ENCODE data around the gene ARL6IP1. TPM values are rescaled to one million over a fixed set of nuclear protein-coding genes. Genes with fewer than 3 reads are reported as not detected.

ARL6IP1 gene
- polyA plus RNA-seq, 1 of the 3 experiments (the other 2 are of a cell fraction), result 95.8 TPM

DNA sequence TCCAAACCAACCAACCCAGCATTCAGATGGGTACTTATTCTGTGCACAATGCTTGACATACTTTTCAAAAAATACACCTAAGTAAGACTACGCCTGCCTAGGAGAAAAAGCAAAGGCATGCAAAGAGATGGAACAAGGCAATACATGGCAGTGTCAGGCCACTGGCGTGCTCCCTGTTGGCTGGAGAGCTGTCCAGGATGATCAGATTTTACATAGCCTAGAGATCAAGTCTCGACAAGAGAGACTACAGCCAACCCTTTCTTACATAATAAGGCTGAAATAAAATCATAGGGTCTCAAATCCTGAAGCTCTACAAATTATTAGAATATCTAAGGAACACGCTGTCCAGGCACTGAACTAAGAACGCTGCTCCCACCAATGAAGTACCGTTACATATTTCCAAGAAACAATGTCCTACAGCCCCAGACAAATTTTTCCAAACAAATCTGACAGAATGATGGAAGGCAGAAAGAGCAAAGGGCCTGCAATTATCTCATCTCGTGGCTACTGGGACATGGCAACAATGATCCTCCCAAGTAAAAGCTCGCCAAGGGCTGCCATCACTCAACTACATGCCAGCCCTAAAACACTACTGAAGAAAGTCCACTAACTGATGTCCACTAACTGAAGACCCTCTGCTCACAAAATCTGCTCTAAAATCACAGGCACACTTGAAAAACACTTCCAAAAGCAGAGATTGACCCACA lies 16.3 kb downstream of the ARL6IP1 start (continued):
- TF ChIP-seq, protein P1, sequence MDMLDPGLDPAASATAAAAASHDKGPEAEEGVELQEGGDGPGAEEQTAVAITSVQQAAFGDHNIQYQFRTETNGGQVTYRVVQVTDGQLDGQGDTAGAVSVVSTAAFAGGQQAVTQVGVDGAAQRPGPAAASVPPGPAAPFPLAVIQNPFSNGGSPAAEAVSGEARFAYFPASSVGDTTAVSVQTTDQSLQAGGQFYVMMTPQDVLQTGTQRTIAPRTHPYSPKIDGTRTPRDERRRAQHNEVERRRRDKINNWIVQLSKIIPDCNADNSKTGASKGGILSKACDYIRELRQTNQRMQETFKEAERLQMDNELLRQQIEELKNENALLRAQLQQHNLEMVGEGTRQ (IDR thresholded peaks at IDR 0.05; ENCODE audit: borderline replicate concordance, low read depth, low read length), result no peak
- TF ChIP-seq SIN3A (IDR thresholded peaks at IDR 0.05; ENCODE audit: borderline replicate concordance, low read depth, low read length), result no peak
- TF ChIP-seq, protein P2, sequence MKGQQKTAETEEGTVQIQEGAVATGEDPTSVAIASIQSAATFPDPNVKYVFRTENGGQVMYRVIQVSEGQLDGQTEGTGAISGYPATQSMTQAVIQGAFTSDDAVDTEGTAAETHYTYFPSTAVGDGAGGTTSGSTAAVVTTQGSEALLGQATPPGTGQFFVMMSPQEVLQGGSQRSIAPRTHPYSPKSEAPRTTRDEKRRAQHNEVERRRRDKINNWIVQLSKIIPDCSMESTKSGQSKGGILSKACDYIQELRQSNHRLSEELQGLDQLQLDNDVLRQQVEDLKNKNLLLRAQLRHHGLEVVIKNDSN (IDR thresholded peaks at IDR 0.05; ENCODE audit: borderline replicate concordance, low read depth), result no peak

DNA sequence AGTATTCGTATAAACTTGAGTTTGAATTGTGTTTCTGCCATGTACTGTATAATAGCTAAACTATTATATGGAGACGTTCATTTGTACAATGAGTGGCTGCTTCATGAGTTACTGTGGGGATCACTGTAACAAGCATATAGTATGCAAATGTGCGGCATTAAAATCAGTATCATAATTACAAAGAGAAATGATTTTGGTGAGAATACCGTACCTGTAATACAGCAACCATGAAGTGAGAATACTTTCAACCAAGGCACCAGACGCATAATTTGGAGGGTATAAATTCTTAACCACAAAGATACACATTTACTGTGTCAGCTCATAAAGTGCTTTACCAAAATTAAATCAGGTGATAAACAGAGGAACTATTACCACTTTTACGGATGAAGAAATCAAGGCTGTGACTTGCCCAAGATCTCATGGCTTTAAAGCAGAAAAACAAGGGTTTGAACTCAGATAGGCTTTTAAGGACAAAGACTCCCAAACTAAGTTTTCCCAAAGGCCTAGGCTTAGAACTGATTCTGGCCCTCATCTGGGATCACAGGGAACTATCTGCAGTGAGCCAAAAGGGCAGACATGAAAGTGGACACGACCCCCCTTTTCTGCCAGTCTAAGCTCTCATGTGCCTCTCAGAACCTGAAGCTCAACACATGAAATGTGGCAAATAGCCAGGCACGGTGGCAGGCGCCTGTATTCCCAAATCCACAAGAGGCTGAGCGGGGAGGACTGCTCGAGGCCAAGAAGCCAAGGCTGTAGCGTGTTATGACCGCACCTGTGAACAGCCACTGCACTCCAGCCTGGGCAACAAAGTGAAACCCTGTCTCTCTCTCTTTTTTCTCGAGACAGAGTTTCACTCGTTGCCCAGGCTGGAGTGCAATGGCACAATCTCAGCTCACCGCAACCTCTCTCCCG lies 17.7 kb downstream of the ARL6IP1 start:
- H3K4me2 ChIP-seq, result no peak overlapping the region
- no peak overlapping the region for H3K27ac ChIP-seq (ENCODE audit: low read depth in 2 of 2, low read length in 1 of 2)
- no peak for DNase-seq
- no peaks in the 10 kb centered on the region for H3K27me3 ChIP-seq (ENCODE audit: insufficient read depth)
- TF ChIP-seq, protein P3, sequence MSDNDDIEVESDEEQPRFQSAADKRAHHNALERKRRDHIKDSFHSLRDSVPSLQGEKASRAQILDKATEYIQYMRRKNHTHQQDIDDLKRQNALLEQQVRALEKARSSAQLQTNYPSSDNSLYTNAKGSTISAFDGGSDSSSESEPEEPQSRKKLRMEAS (IDR thresholded peaks at IDR 0.05; ENCODE audit: low read depth), result no peak
- TF ChIP-seq POLR2AphosphoS5 (IDR thresholded peaks at IDR 0.05; ENCODE audit: low read depth, low read length) (no peak), EZH2phosphoT487 (IDR thresholded peaks at IDR 0.05; ENCODE audit: borderline replicate concordance, low read depth) (no peak), CHD2 (IDR thresholded peaks at IDR 0.05; ENCODE audit: low read length, partially characterized antibody) (no peak), MXI1 (IDR thresholded peaks at IDR 0.05; ENCODE audit: low read depth, low read length) (no peak), GATA2 (CRISPR knock-in tag; IDR thresholded peaks at IDR 0.05) (no peak), ELF1 (IDR thresholded peaks at IDR 0.05) (no peak)
- TF ChIP-seq, protein P4, sequence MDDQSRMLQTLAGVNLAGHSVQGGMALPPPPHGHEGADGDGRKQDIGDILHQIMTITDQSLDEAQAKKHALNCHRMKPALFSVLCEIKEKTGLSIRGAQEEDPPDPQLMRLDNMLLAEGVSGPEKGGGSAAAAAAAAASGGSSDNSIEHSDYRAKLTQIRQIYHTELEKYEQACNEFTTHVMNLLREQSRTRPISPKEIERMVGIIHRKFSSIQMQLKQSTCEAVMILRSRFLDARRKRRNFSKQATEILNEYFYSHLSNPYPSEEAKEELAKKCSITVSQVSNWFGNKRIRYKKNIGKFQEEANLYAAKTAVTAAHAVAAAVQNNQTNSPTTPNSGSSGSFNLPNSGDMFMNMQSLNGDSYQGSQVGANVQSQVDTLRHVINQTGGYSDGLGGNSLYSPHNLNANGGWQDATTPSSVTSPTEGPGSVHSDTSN (IDR thresholded peaks at IDR 0.05), result no peak
- H3K9ac ChIP-seq, result no peak overlapping the region
- peaks cover 54 to 62% of the 10 kb centered on the region in 2 experiments for H3K36me3 ChIP-seq (replicated peaks in 1 of 2; ENCODE audit: control insufficient read depth in 1 of 2, insufficient read depth in 2 of 2, low read length in 1 of 2)
- peaks cover 65% of the 10 kb centered on the region for H3K79me2 ChIP-seq (ENCODE audit: insufficient read depth)
- CTCF ChIA-PET, result interaction anchor here (0.7 to 1.0 kb wide), 2 partner anchors 18 to 181 kb away, joined by 3 read pairs; no protein-coding TSS in a partner anchor
- H3F3A ChIP-seq (replicated peaks; ENCODE audit: insufficient read depth), result peaks cover 27% of the 10 kb centered on the region
- no peak overlapping the region for H3K4me3 ChIP-seq (ENCODE audit: low read depth in 2 of 2, low read length in 1 of 2)
- 90% methylated on average over 16 of the region's 17 CpGs for WGBS (ENCODE audit: low lambda C conversion rate)
- no peaks in the 10 kb centered on the region for H3K9me2 ChIP-seq
- peaks cover 70% of the 10 kb centered on the region for H4K20me1 ChIP-seq (ENCODE audit: insufficient read depth)
- POLR2A ChIA-PET, result interaction anchor here (0.6 kb wide), 1 partner anchor 324 kb away, joined by 3 read pairs; no protein-coding TSS in a partner anchor
- H2AFZ ChIP-seq (ENCODE audit: low read depth), result no peak overlapping the region
- H3K9me3 ChIP-seq, result no peaks in the 10 kb centered on the region
- H3K4me1 ChIP-seq (ENCODE audit: control insufficient read depth in 1 of 2, insufficient read depth in 2 of 2, low read depth in 1 of 2, low read length in 1 of 2), result peaks cover 16 to 17% of the 10 kb centered on the region in 2 experiments
